Measurements from ENCODE around the gene KLHL35. TPM values are rescaled to one million over a fixed set of nuclear protein-coding genes. Genes with fewer than 3 reads are reported as not detected.

KLHL35 gene
- total RNA-seq, 4 donors from 2014 or later: 0.72 TPM; not detected in 3

GRCh38 chr11:75428281-75428724, 4.7 kb downstream of the KLHL35 start:
- peaks cover 0 to 39% (median 9%) of the 10 kb centered on the region in 3 donors for H3K4me1 ChIP-seq
- WGBS, 2 donors (ENCODE audit: low coverage in 1 of 2): 2 to 47% methylated on average over 3 to 15 of the region's 32 CpGs
- H3K9me3 ChIP-seq: peaks cover 0 to 8% (median 0%) of the 10 kb centered on the region in 3 donors
- H3K27ac ChIP-seq: peak overlapping the region in 3 of 4 donors; percentile 24 to 59 (median 45)
- peaks cover 51% of the 10 kb centered on the region for H3K27me3 ChIP-seq
- peak overlapping the region; percentile 24 to 53 for H3K4me3 ChIP-seq
- peak; percentile 90 for ATAC-seq
- peak in 1 of 2 donors; percentile 41 for TF ChIP-seq POLR2A (IDR thresholded peaks at IDR 0.05)
- no peak for TF ChIP-seq EP300 (IDR thresholded peaks at IDR 0.05)
- TF ChIP-seq POLR2AphosphoS5 (IDR thresholded peaks at IDR 0.05): peak; percentile 58
- no peak for TF ChIP-seq CTCF (IDR thresholded peaks at IDR 0.05)
- peaks cover 0 to 13% of the 10 kb centered on the region in 2 donors for H3K36me3 ChIP-seq

GRCh38 chr11:75427181-75427580, 5.8 kb downstream of the KLHL35 start:
- ATAC-seq: no peak
- H3K27ac ChIP-seq: no peak overlapping the region

GRCh38 chr11:75426720-75427086, 6.3 kb downstream of the KLHL35 start:
- TF ChIP-seq POLR2A (IDR thresholded peaks at IDR 0.05): no peak
- TF ChIP-seq POLR2AphosphoS5 (IDR thresholded peaks at IDR 0.05): no peak
- H3K36me3 ChIP-seq: peaks cover 0 to 28% of the 10 kb centered on the region in 2 donors
- H3K4me3 ChIP-seq: no peak overlapping the region
- H3K9me3 ChIP-seq: peaks cover 0 to 8% (median 0%) of the 10 kb centered on the region in 3 donors
- peaks cover 35% of the 10 kb centered on the region for H3K27me3 ChIP-seq
- 93 to 100% methylated on average over 2 to 5 of the region's 5 CpGs for WGBS, 2 donors (ENCODE audit: low coverage in 1 of 2)
- no peak for ATAC-seq
- no peak overlapping the region for H3K27ac ChIP-seq
- H3K4me1 ChIP-seq: peaks cover 0 to 41% (median 9%) of the 10 kb centered on the region in 3 donors

More at GRCh38 chr11:75427181-75427580, 5.8 kb downstream of the KLHL35 start:
- no peak for TF ChIP-seq POLR2A (IDR thresholded peaks at IDR 0.05)
- TF ChIP-seq EP300 (IDR thresholded peaks at IDR 0.05): no peak
- no peak for TF ChIP-seq POLR2AphosphoS5 (IDR thresholded peaks at IDR 0.05)
- no peak for TF ChIP-seq CTCF (IDR thresholded peaks at IDR 0.05)
- Histone ChIP-seq H3K4me1 (peaks cover 0 to 41% (median 9%) of the 10 kb centered on the region in 3 donors), H3K9me3 (peaks cover 0 to 8% (median 0%) of the 10 kb centered on the region in 3 donors), H3K4me3 (no peak overlapping the region), H3K27me3 (peaks cover 40% of the 10 kb centered on the region), H3K36me3 (peaks cover 0 to 24% of the 10 kb centered on the region in 2 donors)

GRCh38 chr11:75425422-75425821, 7.6 kb downstream of the KLHL35 start:
- ATAC-seq: no peak
- Histone ChIP-seq H3K9me3 (peaks cover 0 to 8% (median 0%) of the 10 kb centered on the region in 3 donors), H3K27me3 (peaks cover 22% of the 10 kb centered on the region), H3K36me3 (peaks cover 0 to 28% of the 10 kb centered on the region in 2 donors), H3K4me3 (no peak overlapping the region), H3K4me1 (peaks cover 0 to 33% (median 7%) of the 10 kb centered on the region in 3 donors), H3K27ac (no peak overlapping the region)
- no peak for TF ChIP-seq POLR2AphosphoS5 (IDR thresholded peaks at IDR 0.05)
- no peak for TF ChIP-seq POLR2A (IDR thresholded peaks at IDR 0.05)
- TF ChIP-seq CTCF (IDR thresholded peaks at IDR 0.05): no peak
- TF ChIP-seq EP300 (IDR thresholded peaks at IDR 0.05): no peak
- WGBS, 2 donors (ENCODE audit: low coverage in 1 of 2): 77% methylated on average over 3 of the region's 29 CpGs; no CpG with 5 or more reads in 1 of the 2 donors

- Histone ChIP-seq H3K4me1 (peaks cover 0 to 26% (median under 1%) of the 10 kb centered on the region in 3 donors), H3K27ac (no peak overlapping the region), H3K27me3 (peaks cover 12% of the 10 kb centered on the region), H3K9me3 (peaks cover 0 to 3% (median 0%) of the 10 kb centered on the region in 3 donors), H3K4me3 (no peak overlapping the region), H3K36me3 (peaks cover 0 to 28% of the 10 kb centered on the region in 2 donors)
- TF ChIP-seq POLR2A (IDR thresholded peaks at IDR 0.05) (no peak), POLR2AphosphoS5 (IDR thresholded peaks at IDR 0.05) (no peak), CTCF (IDR thresholded peaks at IDR 0.05) (no peak), EP300 (IDR thresholded peaks at IDR 0.05) (no peak)
- 100% methylated on average over 1 of the region's 1 CpG for WGBS, 2 donors (ENCODE audit: low coverage in 1 of 2)
- ATAC-seq: no peak
These were observed 8.6 kb downstream of the KLHL35 start for GRCh38 chr11:75424396-75424795.
